NT2/D1 (cell line): ENCODE measurements around the gene SIT1.

ENCODE experiments used
- DNase-seq: peaks from one replicate; pipeline ENCODE4 v3.0.0-alpha.2; 2011; ENCODE audit warnings: low read depth, low spot score
- H3K27me3 ChIP-seq: 2 replicates; pipeline ENCODE4 v1.6.0; 2011; ENCODE audit warnings: mild to moderate bottlenecking; ENCODE audit not compliant: insufficient read length, insufficient read depth
- H3K36me3 ChIP-seq: 2 replicates; pipeline ENCODE4 v1.6.1; 2011; ENCODE audit warnings: mild to moderate bottlenecking, low read length, mixed read lengths; ENCODE audit not compliant: insufficient read depth, insufficient read length
- H3K4me1 ChIP-seq: 2 replicates; pipeline ENCODE4 v1.5.1; 2011; ENCODE audit not compliant: insufficient read depth, insufficient read length
- H3K4me3 ChIP-seq: 2 replicates; pipeline ENCODE4 v1.5.1; 2011; ENCODE audit warnings: low read depth; ENCODE audit not compliant: insufficient read length
- H3K9ac ChIP-seq: 2 replicates; pipeline ENCODE4 v1.6.0; 2011; ENCODE audit warnings: low read depth; ENCODE audit not compliant: insufficient read length
- H3K9me3 ChIP-seq: 2 replicates; pipeline ENCODE4 v1.5.1; 2011; ENCODE audit warnings: mild to moderate bottlenecking, low read length; ENCODE audit not compliant: insufficient read depth
- SUZ12 ChIP-seq: IDR thresholded peaks from 2 replicates; pipeline ENCODE4 v1.6.1; 2011; ENCODE audit not compliant: insufficient read length, insufficient read depth; ENCODE audit errors: extremely low read depth
- YY1 ChIP-seq: IDR thresholded peaks from 2 replicates; pipeline ENCODE4 v1.6.1; 2011; ENCODE audit not compliant: insufficient read length, insufficient read depth
- ZNF274 ChIP-seq: IDR thresholded peaks from 2 replicates; pipeline ENCODE4 v1.6.1; 2011; ENCODE audit warnings: mild to moderate bottlenecking, low read depth, low read length

The SIT1 gene

DNA sequence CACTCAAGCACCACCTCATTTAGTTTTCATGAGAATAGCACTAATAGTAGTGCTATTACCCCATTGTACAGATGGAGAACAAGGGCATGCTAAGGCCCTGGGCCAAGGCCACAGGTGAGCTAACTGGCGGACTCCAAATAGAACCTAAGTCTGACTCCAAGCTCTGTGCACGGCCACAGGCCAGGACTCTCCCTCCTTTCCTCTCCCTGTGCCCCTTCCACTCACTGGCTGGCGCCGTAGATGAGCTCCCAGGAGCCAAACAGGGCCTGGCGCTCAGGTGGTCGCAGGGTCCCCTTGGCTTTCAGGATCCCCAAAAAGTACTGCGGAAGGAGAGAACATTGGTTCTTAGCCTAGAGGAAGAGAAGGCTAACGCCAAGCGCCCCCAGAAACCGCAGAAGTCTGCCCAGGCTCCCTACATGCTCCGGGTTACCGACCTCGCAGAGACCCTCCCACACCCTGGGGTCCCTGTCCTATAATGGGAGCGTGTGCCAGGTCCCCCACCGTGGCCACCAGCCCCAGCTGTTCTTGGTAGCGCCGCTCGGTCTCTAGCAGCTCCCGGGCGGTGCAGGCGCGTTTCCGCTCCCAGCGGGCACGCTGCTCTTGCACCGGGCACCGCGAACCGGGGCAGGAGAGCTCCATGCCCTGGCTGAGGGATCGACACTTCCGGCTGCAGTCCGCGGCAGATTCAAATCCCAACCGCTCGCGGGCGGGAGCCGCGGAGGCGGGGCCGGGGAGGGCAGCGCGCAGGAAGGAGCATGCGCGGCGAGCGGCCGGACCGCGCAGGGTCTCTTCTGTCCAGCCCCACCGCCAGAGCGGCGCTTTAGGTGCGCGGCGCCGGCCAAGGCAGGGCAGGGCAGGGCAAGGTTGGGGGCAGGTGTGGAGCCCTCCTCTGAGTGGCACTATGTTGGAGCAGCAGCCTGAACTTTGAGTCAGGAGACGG lies 14.1 kb upstream of the SIT1 start, which contains the start of gene ARHGEF39:
TSS of gene ARHGEF39 (minus strand) at position 665 of the 940 bp plus-strand sequence. CDS start at position 639, 26 bp downstream.
- Histone ChIP-seq H3K9ac (peak within 1 kb of the TSS; percentile 91), H3K4me1 (peaks cover 12% of the 10 kb centered on the region)
- DNase-seq: peak; percentile 83

DNA sequence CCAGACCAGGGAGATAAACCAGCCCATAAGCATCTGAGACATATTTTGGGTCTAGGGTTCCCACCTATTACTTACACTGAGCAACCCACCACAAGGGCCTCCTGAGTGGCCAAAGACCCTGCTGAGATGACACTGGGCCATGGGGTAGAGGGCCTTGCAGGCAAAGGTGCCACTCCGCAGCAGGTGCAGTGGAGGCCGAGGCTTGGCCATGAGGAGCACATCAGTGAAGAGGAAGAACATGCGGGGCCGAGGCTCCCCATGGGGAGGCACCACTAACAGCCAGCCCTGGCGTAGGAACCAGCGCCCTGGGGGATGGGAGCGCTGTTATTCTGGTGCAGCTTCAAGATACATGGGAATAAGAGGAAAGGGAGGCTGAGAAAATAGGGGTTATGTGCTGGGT lies 11.7 kb upstream of the SIT1 start:
- DNase-seq: no peak
- H3K9ac ChIP-seq: no peak overlapping the region
- H3K36me3 ChIP-seq: peaks cover 45% of the 10 kb centered on the region
- TF ChIP-seq ZNF274 (no peak), YY1 (no peak), SUZ12 (no peak)
- H3K9me3 ChIP-seq: no peaks in the 10 kb centered on the region
- no peaks in the 10 kb centered on the region for H3K27me3 ChIP-seq
- H3K4me1 ChIP-seq: peaks cover 12% of the 10 kb centered on the region
- no peak overlapping the region for H3K4me3 ChIP-seq

More for the DNA sequence above, 14.1 kb upstream of the SIT1 start, which contains the start of gene ARHGEF39:
- Histone ChIP-seq H3K9me3 (no peaks in the 10 kb centered on the region), H3K36me3 (peaks cover 45% of the 10 kb centered on the region), H3K4me3 (peak within 1 kb of the TSS; percentile 83), H3K27me3 (no peaks in the 10 kb centered on the region)
- TF ChIP-seq ZNF274: no peak
- no peak for TF ChIP-seq SUZ12
- TF ChIP-seq YY1: no peak

DNA sequence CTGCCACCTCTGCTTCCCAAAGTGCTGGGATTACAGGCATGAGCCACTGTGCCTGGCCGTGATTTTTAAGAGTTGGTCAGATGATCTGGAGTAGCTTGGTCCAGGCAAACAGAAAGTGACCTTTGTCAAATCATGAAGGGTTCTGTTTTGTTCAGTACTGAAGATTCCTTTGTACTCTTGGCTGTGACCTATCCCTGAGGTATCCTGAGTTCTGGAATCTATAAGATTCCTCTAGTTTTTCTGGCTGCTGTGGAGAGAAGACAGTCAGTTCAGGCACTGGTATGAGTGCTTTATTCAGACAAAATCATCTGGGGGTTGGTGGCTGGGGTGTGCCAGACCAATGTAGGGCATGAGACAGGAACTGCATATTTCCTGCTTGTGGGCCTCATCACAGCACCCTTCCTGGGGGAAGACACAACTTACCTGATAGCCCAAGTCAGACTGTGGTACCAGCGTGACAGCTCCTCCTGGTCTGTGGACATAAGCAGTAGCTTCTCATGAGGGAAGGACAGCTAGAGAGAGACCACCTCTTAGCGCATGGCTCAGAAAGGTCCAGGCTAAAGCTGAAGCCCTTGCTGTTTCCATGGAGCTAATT lies 11.1 kb upstream of the SIT1 start:
- no peak for DNase-seq
- peaks cover 12% of the 10 kb centered on the region for H3K4me1 ChIP-seq
- H3K36me3 ChIP-seq: peaks cover 45% of the 10 kb centered on the region
- no peak overlapping the region for H3K9ac ChIP-seq
- no peaks in the 10 kb centered on the region for H3K27me3 ChIP-seq
- TF ChIP-seq ZNF274 (no peak), SUZ12 (no peak), YY1 (no peak)
- no peaks in the 10 kb centered on the region for H3K9me3 ChIP-seq
- H3K4me3 ChIP-seq: no peak overlapping the region

DNA sequence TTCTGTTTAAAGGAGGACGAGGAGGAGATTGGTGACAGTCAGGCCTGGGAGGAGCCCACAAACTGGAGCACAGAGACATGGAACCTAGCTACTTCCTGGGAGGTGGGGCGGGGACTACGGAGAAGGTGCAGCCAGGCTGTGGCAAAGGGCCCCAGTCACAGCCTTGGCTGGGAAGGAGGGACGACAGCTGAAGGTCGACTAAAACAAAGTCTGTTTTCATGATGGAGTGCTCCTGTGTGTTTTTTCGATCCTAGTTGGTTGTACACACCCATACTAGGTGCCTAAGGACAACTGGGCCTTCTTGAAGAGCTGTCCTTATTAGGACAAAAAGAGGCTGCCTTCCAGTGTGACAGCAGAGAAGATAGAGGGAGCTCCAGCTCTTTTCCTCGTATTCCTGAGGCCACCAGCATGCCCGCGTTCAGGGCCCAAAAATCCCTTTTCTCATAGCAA lies 10.3 kb upstream of the SIT1 start:
- Histone ChIP-seq H3K9ac (no peak overlapping the region), H3K4me1 (peaks cover 12% of the 10 kb centered on the region), H3K36me3 (peaks cover 45% of the 10 kb centered on the region), H3K27me3 (peaks cover 4% of the 10 kb centered on the region), H3K9me3 (no peaks in the 10 kb centered on the region), H3K4me3 (no peak overlapping the region)
- DNase-seq: no peak
- TF ChIP-seq ZNF274: no peak
- no peak for TF ChIP-seq SUZ12
- TF ChIP-seq YY1: no peak

DNA sequence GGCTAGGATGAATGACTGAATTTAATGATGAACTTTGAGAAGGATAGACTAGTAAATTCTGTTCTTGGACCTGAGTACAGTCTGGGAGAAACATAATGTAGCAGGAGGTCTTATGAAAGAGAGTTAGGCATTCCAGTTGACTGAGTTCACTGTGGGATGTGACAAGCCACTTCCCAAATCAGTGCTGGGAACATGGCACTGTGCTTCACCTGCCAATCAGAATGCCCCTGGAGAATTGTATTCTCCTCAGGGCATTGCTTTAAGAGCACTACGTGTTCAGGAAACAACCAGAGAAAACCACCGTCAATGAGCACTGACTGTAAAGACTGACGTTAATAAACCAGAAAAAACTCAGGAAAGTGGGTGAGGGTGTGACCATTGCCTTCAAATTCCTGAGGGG lies 8.6 kb upstream of the SIT1 start:
- peak overlapping the region; percentile 15 for H3K9ac ChIP-seq
- H3K4me1 ChIP-seq: peaks cover 8% of the 10 kb centered on the region
- peaks cover 7% of the 10 kb centered on the region for H3K27me3 ChIP-seq
- DNase-seq: no peak
- TF ChIP-seq YY1 (no peak), SUZ12 (no peak), ZNF274 (no peak)
- peak overlapping the region; percentile 84 for H3K4me3 ChIP-seq
- no peaks in the 10 kb centered on the region for H3K9me3 ChIP-seq
- peaks cover 45% of the 10 kb centered on the region for H3K36me3 ChIP-seq

DNA sequence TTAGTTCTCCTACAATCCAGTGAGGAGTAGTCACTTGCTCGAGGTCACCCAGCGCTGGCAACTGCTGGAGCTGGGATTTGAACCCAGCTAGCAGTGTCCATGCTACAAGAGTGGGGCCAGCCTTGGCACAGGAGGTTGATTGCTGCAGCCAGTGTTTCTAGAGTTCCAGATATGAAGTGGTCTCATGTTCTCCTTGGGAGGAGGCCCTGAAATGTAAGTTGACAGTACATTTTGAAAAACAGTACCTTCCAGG lies 8.2 kb upstream of the SIT1 start:
- DNase-seq: no peak
- H3K9ac ChIP-seq: peak overlapping the region; percentile 97
- peaks cover 6% of the 10 kb centered on the region for H3K4me1 ChIP-seq
- no peaks in the 10 kb centered on the region for H3K9me3 ChIP-seq
- peaks cover 40% of the 10 kb centered on the region for H3K36me3 ChIP-seq
- TF ChIP-seq ZNF274 (no peak), YY1 (no peak)
- peaks cover 7% of the 10 kb centered on the region for H3K27me3 ChIP-seq
- peak overlapping the region; percentile 84 for H3K4me3 ChIP-seq

DNA sequence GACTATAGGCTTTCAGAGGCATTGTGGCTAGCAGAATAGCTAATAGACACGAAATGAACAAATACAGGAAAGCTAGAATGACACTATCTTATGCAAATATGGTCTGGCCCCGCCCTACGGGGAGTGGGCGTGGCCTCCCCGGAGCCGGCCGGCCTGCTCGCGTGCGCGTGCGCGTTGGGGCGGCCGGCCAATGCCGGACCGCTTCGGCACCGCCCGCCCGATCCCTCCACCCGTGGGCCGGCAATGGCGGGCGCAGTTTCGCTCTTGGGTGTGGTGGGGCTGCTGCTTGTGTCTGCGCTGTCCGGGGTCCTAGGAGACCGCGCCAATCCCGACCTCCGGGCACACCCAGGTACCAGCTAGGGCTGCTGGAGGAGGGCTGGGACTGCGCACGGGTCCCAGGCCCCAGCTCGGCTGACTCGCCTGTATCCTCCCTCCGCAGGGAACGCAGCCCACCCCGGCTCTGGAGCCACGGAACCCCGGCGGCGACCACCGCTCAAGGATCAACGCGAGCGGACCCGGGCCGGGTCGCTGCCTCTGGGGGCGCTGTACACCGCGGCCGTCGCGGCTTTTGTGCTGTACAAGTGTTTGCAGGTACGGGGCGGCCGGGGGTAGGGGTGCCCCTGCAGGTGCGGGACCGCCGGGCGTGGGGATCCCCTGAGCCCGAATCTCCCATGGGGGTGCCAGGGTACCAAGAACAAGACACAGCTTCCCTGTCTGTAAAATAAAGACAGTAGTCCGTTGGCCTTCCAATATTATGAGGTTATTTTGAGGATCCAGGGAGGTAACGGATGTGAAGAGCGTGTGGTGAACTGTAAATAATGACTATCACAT lies 7.6 kb upstream of the SIT1 start, which contains the start of gene CCDC107:
TSS of gene CCDC107 (plus strand) at position 156 of the 831 bp plus-strand sequence. CDS start at position 244, 88 bp downstream.
- H3K36me3 ChIP-seq: peaks cover 35% of the 10 kb centered on the region
- peak; percentile 66 for DNase-seq
- peak within 1 kb of the TSS; percentile 97 for H3K9ac ChIP-seq
- peak within 1 kb of the TSS; percentile 84 for H3K4me3 ChIP-seq
- no peak for TF ChIP-seq SUZ12
- peak; percentile 50 for TF ChIP-seq YY1
- peaks cover 2% of the 10 kb centered on the region for H3K4me1 ChIP-seq
- H3K9me3 ChIP-seq: no peaks in the 10 kb centered on the region
- H3K27me3 ChIP-seq: peaks cover 7% of the 10 kb centered on the region
